Activated CD8-positive, alpha-beta T cell treated with anti-CD3 and anti-CD28 coated beads, Interleukin-2, amount 10 ng/mL, durations not matched to agents 7 days and 5 days (primary cell): Measurements from ENCODE around the gene S100G. TPM values are rescaled to one million over a fixed set of nuclear protein-coding genes. Genes with fewer than 3 reads are reported as not detected.
A peak's percentile ranks its signal among the peaks of the same experiment; 100 is the strongest.

Experiments used
- ATAC-seq: fragments of 150-1000 bp; cut with Tn5 transposase; one replicate; pipeline ENCODE4 v1.10.0; 2021; ENCODE audit warnings: moderate library complexity
- CTCF ChIA-PET: fragments of 350-600 bp; sonication (Branson Sonifier 250); formaldehyde crosslinking; loops from one replicate; lab custom pipeline; 2021; ENCODE audit warnings: antibody characterized with exemption; lab: Charles Lee
- POLR2A ChIA-PET: fragments of 350-600 bp; sonication (Branson Sonifier 250); formaldehyde crosslinking; loops from one replicate; lab custom pipeline; 2021; ENCODE audit warnings: antibody characterized with exemption; lab: Charles Lee
- DNase-seq: peaks from one replicate; pipeline ENCODE4 v3.0.0-alpha.2; 2020
- H3K27ac Mint-ChIP-seq: one replicate; pipeline ENCODE4 v1.8.0; 2021; ENCODE audit warnings: mild to moderate bottlenecking, mixed read lengths
- H3K27me3 Mint-ChIP-seq: one replicate; pipeline ENCODE4 v1.8.0; 2021; ENCODE audit warnings: low read depth, mixed read lengths
- H3K36me3 Mint-ChIP-seq: one replicate; pipeline ENCODE4 v1.8.0; 2021; ENCODE audit warnings: low read depth, mixed read lengths
- H3K4me1 Mint-ChIP-seq: one replicate; pipeline ENCODE4 v1.8.0; 2021; ENCODE audit warnings: low read depth, mixed read lengths
- H3K4me3 Mint-ChIP-seq: one replicate; pipeline ENCODE4 v1.8.0; 2021; ENCODE audit warnings: mild to moderate bottlenecking, mixed read lengths
- H3K9me3 Mint-ChIP-seq: one replicate; pipeline ENCODE4 v1.8.0; 2022; ENCODE audit warnings: mixed read lengths; ENCODE audit not compliant: insufficient read depth
- microRNA-seq: library from miRNA; unstranded; fragments of <30 nt; microRNA quantifications from one replicate; pipeline ENCODE4 v1.2.0, GENCODE V29; 2022
- total RNA-seq, 2 experiments: library from RNA; stranded (reverse); gene quantifications; one replicate each; pipeline ENCODE4 v1.2.3, GENCODE V29; 2021

The S100G gene
- total RNA-seq, 2 experiments from 2014 or later: not detected

- DNase-seq (no peak), ATAC-seq (no peak)
- CTCF ChIA-PET: interaction anchor here (0.6 to 1.1 kb wide), 2 partner anchors 13 to 238 kb away, joined by 3 to 4 read pairs; no protein-coding TSS in a partner anchor
- no peaks in the 10 kb centered on the region for H3K9me3 Mint-ChIP-seq
- H3K4me1 Mint-ChIP-seq: no peaks in the 10 kb centered on the region
- H3K27ac Mint-ChIP-seq: no peak overlapping the region
- no peak overlapping the region for H3K4me3 Mint-ChIP-seq
- no peaks in the 10 kb centered on the region for H3K36me3 Mint-ChIP-seq
- POLR2A ChIA-PET: no interaction called here
- H3K27me3 Mint-ChIP-seq: no peaks in the 10 kb centered on the region
Measured at GRCh38 chrX:16683007-16683664, 33.2 kb downstream of the S100G start.

GRCh38 chrX:16687514-16687913 is 37.6 kb downstream of the S100G start:
- H3K4me1 Mint-ChIP-seq: no peaks in the 10 kb centered on the region
- ChIA-PET POLR2A (no interaction called here), CTCF (no interaction called here)
- ATAC-seq (no peak), DNase-seq (no peak)
- H3K9me3 Mint-ChIP-seq: no peaks in the 10 kb centered on the region
- no peak overlapping the region for H3K27ac Mint-ChIP-seq
- no peaks in the 10 kb centered on the region for H3K27me3 Mint-ChIP-seq
- no peak overlapping the region for H3K4me3 Mint-ChIP-seq
- no peaks in the 10 kb centered on the region for H3K36me3 Mint-ChIP-seq

GRCh38 chrX:16695079-16695676 is 45.2 kb downstream of the S100G start:
- ATAC-seq (no peak), DNase-seq (peak; percentile 62)
- Mint-ChIP-seq H3K4me1 (no peaks in the 10 kb centered on the region), H3K4me3 (no peak overlapping the region), H3K27ac (no peak overlapping the region), H3K9me3 (no peaks in the 10 kb centered on the region), H3K27me3 (no peaks in the 10 kb centered on the region), H3K36me3 (peaks cover 2% of the 10 kb centered on the region)
- ChIA-PET POLR2A (no interaction called here), CTCF (interaction anchor here (2.0 kb wide), 1 partner anchor 31 kb away, joined by 5 read pairs; no protein-coding TSS in a partner anchor)

GRCh38 chrX:16696956-16697355 is 47.0 kb downstream of the S100G start:
- Mint-ChIP-seq H3K27ac (no peak overlapping the region), H3K4me1 (no peaks in the 10 kb centered on the region), H3K4me3 (no peak overlapping the region), H3K9me3 (no peaks in the 10 kb centered on the region), H3K27me3 (no peaks in the 10 kb centered on the region), H3K36me3 (peaks cover 2% of the 10 kb centered on the region)
- ChIA-PET POLR2A (no interaction called here), CTCF (interaction anchor here (0.8 to 2.0 kb wide), 4 partner anchors 15 to 252 kb away, joined by 3 to 5 read pairs (median 4); partner anchors contain the start of gene CTPS2)
- no peak for ATAC-seq
- no peak for DNase-seq

GRCh38 chrX:16699389-16699788 is 49.4 kb downstream of the S100G start:
- DNase-seq: no peak
- no peaks in the 10 kb centered on the region for H3K9me3 Mint-ChIP-seq

DNA sequence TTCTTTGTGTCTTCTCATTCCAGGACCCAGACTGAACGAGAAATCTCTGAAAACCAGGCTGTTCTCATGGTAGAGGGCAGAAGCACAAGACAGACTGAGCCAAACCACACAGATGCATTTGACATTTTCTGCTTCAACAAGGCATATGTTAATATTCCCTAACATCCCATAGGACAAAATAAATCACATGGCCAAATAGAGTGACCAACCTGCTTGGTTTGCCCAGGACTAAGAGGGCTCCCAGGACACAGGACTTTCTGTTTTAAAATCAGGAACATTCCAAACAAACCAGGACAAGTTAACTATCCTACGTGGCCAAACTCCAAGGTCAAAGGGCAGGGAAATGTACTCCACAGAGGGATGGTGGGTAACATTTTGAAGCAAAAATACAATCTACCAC is 50.8 kb downstream of the S100G start:
- ChIA-PET POLR2A (no interaction called here), CTCF (no interaction called here)
- Mint-ChIP-seq H3K4me1 (no peaks in the 10 kb centered on the region), H3K27me3 (no peaks in the 10 kb centered on the region), H3K36me3 (peaks cover 2% of the 10 kb centered on the region), H3K4me3 (no peak overlapping the region), H3K27ac (no peak overlapping the region), H3K9me3 (no peaks in the 10 kb centered on the region)
- ATAC-seq: no peak
- DNase-seq: no peak

More at GRCh38 chrX:16699389-16699788, 49.4 kb downstream of the S100G start:
- CTCF ChIA-PET: no interaction called here
- POLR2A ChIA-PET: no interaction called here
- H3K27me3 Mint-ChIP-seq: no peaks in the 10 kb centered on the region
- H3K4me1 Mint-ChIP-seq: no peaks in the 10 kb centered on the region
- peaks cover 2% of the 10 kb centered on the region for H3K36me3 Mint-ChIP-seq
- H3K4me3 Mint-ChIP-seq: no peak overlapping the region
- no peak for ATAC-seq
- H3K27ac Mint-ChIP-seq: no peak overlapping the region

DNA sequence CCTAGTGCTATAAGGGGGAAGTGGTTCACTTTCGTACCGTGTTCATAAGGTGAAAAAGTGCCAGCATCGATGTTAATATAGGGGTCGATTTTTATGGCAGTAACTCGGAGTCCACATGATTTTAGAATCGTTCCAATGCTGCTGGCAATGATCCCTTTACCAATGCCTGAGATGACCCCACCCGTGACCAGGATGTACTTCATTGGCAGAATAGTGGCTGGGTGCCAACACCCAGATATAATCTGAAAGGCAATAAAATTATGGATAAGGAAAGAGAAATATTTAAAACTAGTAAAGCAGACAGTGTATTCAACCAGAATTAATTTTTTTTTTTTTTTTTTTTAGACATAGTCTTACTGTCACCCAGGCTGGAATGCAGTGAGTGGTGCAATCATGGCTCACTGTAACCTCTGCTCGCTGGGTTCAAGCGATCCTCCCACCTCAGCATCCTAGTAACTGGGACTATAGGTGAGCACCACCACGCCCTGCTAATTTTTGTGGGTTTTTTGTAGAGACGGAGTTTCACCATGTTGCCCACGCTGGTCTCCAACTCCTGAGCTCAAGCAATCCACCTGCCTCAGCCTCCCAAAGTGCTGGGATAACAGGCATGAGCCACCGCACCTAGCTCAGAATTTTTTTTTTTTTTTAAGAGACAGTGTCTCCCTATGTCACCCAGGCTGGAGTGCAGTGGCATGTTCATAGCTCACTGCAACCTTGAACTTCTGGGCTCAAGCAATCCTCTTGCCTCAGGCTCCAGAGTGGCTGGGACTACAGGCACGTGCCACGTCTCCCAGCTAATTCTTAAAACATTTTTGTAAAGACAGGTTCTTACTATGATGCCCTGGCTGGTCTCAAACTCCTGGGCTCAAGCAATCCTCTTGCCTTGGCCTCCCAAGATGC is 53.0 kb downstream of the S100G start:
- Mint-ChIP-seq H3K4me1 (no peaks in the 10 kb centered on the region), H3K27ac (no peak overlapping the region), H3K36me3 (no peaks in the 10 kb centered on the region), H3K4me3 (no peak overlapping the region), H3K9me3 (no peaks in the 10 kb centered on the region), H3K27me3 (no peaks in the 10 kb centered on the region)
- POLR2A ChIA-PET: no interaction called here
- CTCF ChIA-PET: no interaction called here
- ATAC-seq (no peak), DNase-seq (no peak)

Small RNAs within 50 kb of the gene (microRNA-seq; reads per million reads assigned to microRNA genes)
- not detected for gene MIR548AM

Other genes starting within 250 kb of the S100G start
- gene CTPS2, start 62.5 kb downstream of the S100G start, total RNA-seq: 1 to 10 TPM; 4.6 to 4.7 TPM
- 10 to 100 TPM; 13.0 to 13.9 TPM for gene SYAP1, start 69.5 kb downstream of the S100G start, total RNA-seq
- 10 to 100 TPM; 10.8 to 10.9 TPM for gene TXLNG, start 136.3 kb downstream of the S100G start, total RNA-seq
- gene RBBP7, start 220.2 kb downstream of the S100G start, total RNA-seq: 100 to 1,000 TPM; 195 to 201 TPM